Ishikawa (cell line): ENCODE measurements around the gene TMEM176B.
A peak's percentile ranks its signal among the peaks of the same experiment; 100 is the strongest.

Experiments
- CEBPB ChIP-seq: IDR thresholded peaks from 2 replicates; pipeline ENCODE4 v1.6.1; 2012
- CREB1 ChIP-seq: IDR thresholded peaks from 2 replicates; pipeline ENCODE4 v1.6.1; 2012; ENCODE audit warnings: low read depth
- EGR1 ChIP-seq: IDR thresholded peaks from 2 replicates; pipeline ENCODE4 v1.6.1; 2012
- EP300 ChIP-seq: IDR thresholded peaks from 2 replicates; pipeline ENCODE4 v1.6.1; 2012; ENCODE audit warnings: borderline replicate concordance
- FOXM1 ChIP-seq: IDR thresholded peaks from 2 replicates; pipeline ENCODE4 v1.6.1; 2012; ENCODE audit warnings: low read depth, borderline replicate concordance
- NFIC ChIP-seq: IDR thresholded peaks from 2 replicates; pipeline ENCODE4 v1.6.1; 2012
- RAD21 ChIP-seq: IDR thresholded peaks from 2 replicates; pipeline ENCODE4 v1.6.1; 2012; ENCODE audit warnings: low read depth
- TAF1 ChIP-seq: IDR thresholded peaks from 2 replicates; pipeline ENCODE4 v1.6.1; 2012; ENCODE audit warnings: low read depth, mild to moderate bottlenecking
- TCF12 ChIP-seq: IDR thresholded peaks from 2 replicates; pipeline ENCODE4 v1.6.1; 2012; ENCODE audit warnings: low read depth
- TEAD4 ChIP-seq: IDR thresholded peaks from 2 replicates; pipeline ENCODE4 v1.6.1; 2012
- YY1 ChIP-seq: IDR thresholded peaks from 2 replicates; pipeline ENCODE4 v1.6.1; 2012; ENCODE audit warnings: low read depth
- ZBTB7A ChIP-seq: IDR thresholded peaks from 2 replicates; pipeline ENCODE4 v1.6.1; 2012; ENCODE audit warnings: low read depth
- TF ChIP-seq, protein P1 (sequence below): IDR thresholded peaks from 2 replicates; pipeline ENCODE4 v1.6.1; 2012
- TF ChIP-seq, protein P2 (sequence below): IDR thresholded peaks from 2 replicates; pipeline ENCODE4 v1.6.1; 2012
- TF ChIP-seq, protein P3 (sequence below): IDR thresholded peaks from 2 replicates; pipeline ENCODE4 v1.6.1; 2012; ENCODE audit warnings: low read depth, mild to moderate bottlenecking

The TMEM176B gene

DNA sequence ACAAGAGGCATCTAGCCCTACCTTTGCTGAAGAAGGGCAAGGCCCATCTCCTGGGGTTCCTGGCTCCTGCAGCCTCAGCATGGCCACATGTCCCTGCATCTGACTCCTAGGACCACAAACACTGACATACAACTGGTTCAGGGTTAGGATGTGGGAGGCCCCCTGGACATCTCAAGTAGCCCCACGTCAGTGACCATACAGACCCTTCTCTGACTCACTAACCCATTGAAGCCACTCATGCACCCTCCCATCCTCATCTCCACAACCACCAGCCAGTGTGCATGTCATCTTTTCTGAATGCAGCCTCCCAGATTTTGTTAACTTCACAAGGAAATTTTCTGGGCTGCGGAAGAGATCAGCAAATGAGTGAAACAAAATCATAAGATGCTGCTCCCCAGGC, 18.2 kb downstream of the TMEM176B start:
- TF ChIP-seq TCF12 (no peak), EP300 (no peak), ZBTB7A (no peak), TEAD4 (no peak), YY1 (no peak), RAD21 (no peak), CEBPB (no peak), FOXM1 (no peak), CREB1 (no peak), NFIC (no peak), EGR1 (no peak), TAF1 (no peak)
- TF ChIP-seq, protein P1, sequence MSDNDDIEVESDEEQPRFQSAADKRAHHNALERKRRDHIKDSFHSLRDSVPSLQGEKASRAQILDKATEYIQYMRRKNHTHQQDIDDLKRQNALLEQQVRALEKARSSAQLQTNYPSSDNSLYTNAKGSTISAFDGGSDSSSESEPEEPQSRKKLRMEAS: no peak
- TF ChIP-seq, protein P2, sequence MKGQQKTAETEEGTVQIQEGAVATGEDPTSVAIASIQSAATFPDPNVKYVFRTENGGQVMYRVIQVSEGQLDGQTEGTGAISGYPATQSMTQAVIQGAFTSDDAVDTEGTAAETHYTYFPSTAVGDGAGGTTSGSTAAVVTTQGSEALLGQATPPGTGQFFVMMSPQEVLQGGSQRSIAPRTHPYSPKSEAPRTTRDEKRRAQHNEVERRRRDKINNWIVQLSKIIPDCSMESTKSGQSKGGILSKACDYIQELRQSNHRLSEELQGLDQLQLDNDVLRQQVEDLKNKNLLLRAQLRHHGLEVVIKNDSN: no peak
- TF ChIP-seq, protein P3, sequence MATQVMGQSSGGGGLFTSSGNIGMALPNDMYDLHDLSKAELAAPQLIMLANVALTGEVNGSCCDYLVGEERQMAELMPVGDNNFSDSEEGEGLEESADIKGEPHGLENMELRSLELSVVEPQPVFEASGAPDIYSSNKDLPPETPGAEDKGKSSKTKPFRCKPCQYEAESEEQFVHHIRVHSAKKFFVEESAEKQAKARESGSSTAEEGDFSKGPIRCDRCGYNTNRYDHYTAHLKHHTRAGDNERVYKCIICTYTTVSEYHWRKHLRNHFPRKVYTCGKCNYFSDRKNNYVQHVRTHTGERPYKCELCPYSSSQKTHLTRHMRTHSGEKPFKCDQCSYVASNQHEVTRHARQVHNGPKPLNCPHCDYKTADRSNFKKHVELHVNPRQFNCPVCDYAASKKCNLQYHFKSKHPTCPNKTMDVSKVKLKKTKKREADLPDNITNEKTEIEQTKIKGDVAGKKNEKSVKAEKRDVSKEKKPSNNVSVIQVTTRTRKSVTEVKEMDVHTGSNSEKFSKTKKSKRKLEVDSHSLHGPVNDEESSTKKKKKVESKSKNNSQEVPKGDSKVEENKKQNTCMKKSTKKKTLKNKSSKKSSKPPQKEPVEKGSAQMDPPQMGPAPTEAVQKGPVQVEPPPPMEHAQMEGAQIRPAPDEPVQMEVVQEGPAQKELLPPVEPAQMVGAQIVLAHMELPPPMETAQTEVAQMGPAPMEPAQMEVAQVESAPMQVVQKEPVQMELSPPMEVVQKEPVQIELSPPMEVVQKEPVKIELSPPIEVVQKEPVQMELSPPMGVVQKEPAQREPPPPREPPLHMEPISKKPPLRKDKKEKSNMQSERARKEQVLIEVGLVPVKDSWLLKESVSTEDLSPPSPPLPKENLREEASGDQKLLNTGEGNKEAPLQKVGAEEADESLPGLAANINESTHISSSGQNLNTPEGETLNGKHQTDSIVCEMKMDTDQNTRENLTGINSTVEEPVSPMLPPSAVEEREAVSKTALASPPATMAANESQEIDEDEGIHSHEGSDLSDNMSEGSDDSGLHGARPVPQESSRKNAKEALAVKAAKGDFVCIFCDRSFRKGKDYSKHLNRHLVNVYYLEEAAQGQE: no peak

DNA sequence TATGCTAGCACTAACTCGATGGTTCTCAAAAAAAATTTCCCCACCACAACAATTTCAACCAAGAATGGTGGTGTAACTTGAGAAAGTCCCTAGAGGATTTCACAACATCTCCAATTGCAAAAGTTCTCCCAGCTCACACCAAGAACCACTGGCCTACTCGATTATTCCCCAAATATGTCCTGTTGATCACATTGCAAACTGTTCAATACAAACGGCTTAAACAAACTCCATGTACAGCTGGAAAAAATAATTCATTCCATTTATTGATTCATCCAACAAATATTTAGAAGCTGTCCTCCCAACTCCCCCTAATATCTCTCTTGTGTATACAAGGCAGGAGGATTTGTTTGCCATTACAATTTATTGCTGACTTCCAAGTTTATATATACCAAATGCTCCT, 19.1 kb downstream of the TMEM176B start:
- TF ChIP-seq ZBTB7A (no peak), TCF12 (no peak), CREB1 (no peak), RAD21 (no peak), CEBPB (no peak), YY1 (no peak), TEAD4 (no peak)

DNA sequence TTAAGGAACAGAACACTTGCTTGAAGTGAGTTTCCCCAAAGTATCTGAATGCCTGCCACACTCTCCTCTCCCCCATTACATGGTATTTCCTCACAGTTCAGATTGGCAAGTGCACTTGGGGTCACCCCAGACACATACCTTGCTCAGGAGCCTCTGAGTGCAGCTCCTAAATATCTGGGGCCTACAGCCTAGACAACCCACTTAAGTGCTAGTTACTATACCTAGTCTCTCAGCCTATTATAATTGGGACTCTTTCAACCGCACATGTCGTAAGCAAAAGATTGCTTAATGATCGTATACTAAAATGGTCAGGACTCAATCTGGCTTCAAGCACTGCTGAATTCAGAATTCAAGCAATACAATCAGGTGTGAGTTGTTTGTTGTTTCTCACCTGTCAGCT, 19.9 kb downstream of the TMEM176B start:
- TF ChIP-seq, protein P1: no peak
- no peak for TF ChIP-seq ZBTB7A
- TF ChIP-seq FOXM1: no peak
- TF ChIP-seq RAD21: no peak
- TF ChIP-seq, protein P3: no peak
- TF ChIP-seq EGR1: no peak
- no peak for TF ChIP-seq CEBPB
- TF ChIP-seq TCF12: no peak
- TF ChIP-seq, protein P2: no peak
- no peak for TF ChIP-seq NFIC
- no peak for TF ChIP-seq CREB1
- TF ChIP-seq TEAD4: no peak
- TF ChIP-seq YY1: no peak
- TF ChIP-seq TAF1: no peak
- no peak for TF ChIP-seq EP300

DNA sequence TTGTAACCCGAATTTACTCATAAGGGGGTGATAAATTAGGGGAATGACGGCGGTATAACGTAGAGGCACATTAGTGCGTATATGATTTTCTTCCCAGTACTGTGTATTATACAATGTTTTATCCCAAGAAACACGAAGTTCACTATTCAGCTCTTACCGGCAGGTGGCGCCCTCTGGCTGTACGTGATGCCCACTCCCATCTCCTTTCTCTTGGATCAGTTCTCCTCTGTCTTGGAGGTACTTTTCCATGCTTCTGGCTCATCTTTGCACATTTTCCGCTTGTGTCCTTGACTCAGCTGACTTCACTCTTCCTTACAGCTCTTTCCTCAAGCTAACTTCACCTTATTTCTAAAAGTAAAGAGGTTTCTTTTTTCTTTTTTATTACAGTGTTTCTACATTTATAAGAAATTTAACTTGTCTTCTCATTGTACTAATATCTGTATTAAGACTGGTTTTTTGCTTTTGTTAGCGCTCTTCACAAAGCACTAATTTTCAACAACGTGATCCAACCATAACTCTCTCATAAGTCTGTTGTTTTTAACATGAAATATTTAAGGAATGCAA, 21.3 kb downstream of the TMEM176B start:
- TF ChIP-seq RAD21 (peak; percentile 79), NFIC (no peak)

DNA sequence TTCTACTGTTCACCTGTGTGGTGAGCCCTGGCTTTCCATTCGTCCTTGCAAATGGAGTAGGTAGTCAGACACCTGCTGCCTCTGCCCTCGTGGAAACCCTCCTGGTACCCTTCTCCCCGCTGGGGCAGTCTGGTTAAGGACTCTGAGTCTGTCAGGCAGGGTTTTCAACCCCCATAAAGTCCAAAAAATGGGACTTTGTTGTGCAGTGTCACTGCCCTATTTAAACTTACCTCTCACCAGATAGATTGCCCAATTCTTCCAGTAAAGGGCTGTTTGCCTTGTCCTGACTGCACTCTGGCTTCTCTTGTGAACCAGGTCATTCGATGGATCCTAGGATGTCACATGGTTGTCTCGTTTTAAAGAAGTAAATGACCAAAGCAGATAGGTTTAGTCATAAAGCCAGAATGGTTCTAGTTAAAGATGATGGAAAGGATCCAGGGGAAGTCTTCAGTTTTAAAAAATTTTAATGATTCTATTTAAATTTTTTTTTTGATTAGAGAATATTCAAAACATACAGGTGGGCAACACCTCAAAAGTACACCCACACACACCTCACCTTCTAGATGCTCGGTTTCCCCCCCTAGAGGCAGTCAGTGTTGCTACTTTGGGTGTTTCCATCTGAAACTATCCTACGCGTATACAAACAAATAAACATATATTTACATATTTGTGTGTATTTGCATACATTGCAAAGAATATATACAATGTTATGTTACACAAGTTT, 22.0 kb downstream of the TMEM176B start:
- TF ChIP-seq, protein P2: no peak
- TF ChIP-seq TCF12 (no peak), TEAD4 (no peak), NFIC (no peak), EP300 (no peak), EGR1 (no peak), YY1 (no peak), CEBPB (no peak), RAD21 (no peak), CREB1 (no peak), ZBTB7A (no peak), FOXM1 (no peak), TAF1 (no peak)
- TF ChIP-seq, protein P3: no peak
- TF ChIP-seq, protein P1: no peak
